Measurements from ENCODE around the gene RAB44. TPM values are rescaled to one million over a fixed set of nuclear protein-coding genes. Genes with fewer than 3 reads are reported as not detected.
"Not testable (repeated sequence)": the region's sequence is repeated elsewhere in the genome, so short reads cannot be mapped to it uniquely, and the experiment has no call there.

RAB44 gene
- total and polyA plus RNA-seq, 8 donors = 0.04 to 0.14 (median 0.09) TPM; not detected in 1

DNA sequence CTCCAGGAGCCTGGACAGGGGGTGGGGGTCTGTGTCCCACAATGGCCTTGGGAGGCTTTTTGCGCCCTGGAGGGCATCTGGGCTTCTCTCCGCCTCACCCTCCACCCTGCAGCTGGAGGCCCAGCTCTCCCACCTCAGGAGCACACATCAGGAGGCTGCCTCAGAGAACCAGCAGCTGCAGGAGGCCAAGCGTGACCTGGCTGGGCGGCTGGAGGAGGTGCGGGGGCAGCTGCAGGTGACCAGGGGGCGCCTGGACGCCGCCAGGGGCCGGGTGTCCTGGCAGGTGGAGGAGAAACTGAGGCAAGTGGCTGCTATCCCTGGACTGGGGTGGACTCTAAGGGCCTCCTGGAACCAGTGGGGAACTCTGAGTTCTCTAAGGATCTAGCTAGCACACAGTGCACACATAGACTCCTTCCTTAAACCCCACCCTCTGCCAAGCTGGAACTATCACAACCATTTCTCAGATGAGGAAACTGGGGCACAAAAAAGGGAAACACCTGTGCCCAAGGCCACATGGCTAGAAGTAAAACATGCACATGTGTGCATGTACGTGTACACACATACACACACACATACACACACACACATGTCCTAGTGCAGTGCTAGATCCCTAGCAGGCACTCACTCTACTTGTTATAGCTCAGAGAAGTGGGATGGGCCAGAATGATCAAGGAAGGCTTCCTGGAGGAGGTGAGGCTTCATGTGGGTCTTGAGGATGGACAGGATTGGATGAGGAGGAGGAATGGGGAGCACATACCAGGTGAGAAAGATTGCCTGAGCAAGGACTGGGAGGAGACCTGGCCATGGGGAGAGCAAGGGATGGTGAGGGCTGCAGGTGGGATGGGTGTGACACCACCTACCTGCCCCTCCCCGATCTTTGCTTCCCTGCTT is 22.9 kb downstream of the RAB44 start:
- 91 to 94% methylated on average over 11 of the region's 11 CpGs for WGBS, 2 donors
- no peak overlapping the region for H3K4me3 ChIP-seq
- no peaks in the 10 kb centered on the region for H3K27me3 ChIP-seq
- H3K36me3 ChIP-seq = no peaks in the 10 kb centered on the region
- no peaks in the 10 kb centered on the region for H3K4me1 ChIP-seq
- intact Hi-C loops (cut with DNase I) = loop anchor here in 2 of 3 donors (5.0 to 10.0 kb wide), 2 partner anchors 96 to 103 kb away; no protein-coding TSS in a partner anchor
- H3K27ac ChIP-seq = no peak overlapping the region
- ATAC-seq = no peak
- no peak for FAIRE-seq
- DNase-seq = no peak
- TF ChIP-seq, protein P1, sequence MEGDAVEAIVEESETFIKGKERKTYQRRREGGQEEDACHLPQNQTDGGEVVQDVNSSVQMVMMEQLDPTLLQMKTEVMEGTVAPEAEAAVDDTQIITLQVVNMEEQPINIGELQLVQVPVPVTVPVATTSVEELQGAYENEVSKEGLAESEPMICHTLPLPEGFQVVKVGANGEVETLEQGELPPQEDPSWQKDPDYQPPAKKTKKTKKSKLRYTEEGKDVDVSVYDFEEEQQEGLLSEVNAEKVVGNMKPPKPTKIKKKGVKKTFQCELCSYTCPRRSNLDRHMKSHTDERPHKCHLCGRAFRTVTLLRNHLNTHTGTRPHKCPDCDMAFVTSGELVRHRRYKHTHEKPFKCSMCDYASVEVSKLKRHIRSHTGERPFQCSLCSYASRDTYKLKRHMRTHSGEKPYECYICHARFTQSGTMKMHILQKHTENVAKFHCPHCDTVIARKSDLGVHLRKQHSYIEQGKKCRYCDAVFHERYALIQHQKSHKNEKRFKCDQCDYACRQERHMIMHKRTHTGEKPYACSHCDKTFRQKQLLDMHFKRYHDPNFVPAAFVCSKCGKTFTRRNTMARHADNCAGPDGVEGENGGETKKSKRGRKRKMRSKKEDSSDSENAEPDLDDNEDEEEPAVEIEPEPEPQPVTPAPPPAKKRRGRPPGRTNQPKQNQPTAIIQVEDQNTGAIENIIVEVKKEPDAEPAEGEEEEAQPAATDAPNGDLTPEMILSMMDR (IDR thresholded peaks at IDR 0.05) = no peak
- H3K9me3 ChIP-seq = no peaks in the 10 kb centered on the region

DNA sequence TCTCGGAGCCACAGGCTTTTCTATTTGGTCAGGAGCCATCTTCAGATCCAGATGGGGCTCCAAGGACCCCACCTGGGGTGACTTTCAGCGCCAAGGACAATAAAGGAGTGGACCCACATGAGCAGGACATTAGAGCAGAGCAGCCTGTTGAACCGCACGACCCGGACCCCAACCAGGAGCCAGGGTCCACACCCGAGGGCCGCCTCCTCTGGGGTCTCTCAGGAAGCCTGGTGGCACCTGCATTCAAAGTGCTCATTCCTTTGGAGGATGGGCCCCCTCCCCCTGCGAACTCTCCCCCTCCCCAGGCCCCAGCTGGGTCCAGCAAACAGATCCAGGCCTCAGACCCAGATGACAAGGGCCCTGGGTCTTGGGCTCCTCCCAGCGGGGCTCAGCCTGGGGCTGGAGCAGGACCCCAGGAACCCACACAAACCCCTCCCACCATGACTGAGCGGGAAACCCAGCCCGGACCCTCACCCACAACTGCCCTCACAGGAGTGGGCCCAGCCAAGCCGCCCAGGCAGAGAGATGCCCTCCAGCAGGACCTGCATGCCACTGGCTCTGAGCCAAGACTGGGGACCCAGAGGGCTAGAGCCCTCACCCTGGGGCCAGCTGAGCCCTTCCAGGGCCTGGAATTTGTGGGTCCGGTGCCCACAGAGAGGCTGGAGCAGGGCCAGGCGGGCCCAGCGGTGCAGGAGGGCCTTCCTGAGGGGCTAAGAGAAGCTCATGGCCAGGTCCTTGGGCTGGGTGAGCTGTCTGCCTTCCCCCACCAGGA is 23.9 kb downstream of the RAB44 start:
- Histone ChIP-seq H3K27me3 (no peaks in the 10 kb centered on the region), H3K4me3 (no peak overlapping the region), H3K27ac (no peak overlapping the region), H3K9me3 (no peaks in the 10 kb centered on the region), H3K4me1 (no peaks in the 10 kb centered on the region), H3K36me3 (no peaks in the 10 kb centered on the region)
- FAIRE-seq (no peak), ATAC-seq (no peak), DNase-seq (peak in 1 of 6 donors; percentile 52)
- intact Hi-C loops (cut with DNase I) = loop anchor here in 2 of 3 donors (5.0 to 10.0 kb wide), 2 partner anchors 97 to 104 kb away; no protein-coding TSS in a partner anchor
- WGBS, 2 donors = 81 to 89% methylated on average over 14 to 15 of the region's 15 CpGs
- TF ChIP-seq, protein P1 (IDR thresholded peaks at IDR 0.05) = no peak

DNA sequence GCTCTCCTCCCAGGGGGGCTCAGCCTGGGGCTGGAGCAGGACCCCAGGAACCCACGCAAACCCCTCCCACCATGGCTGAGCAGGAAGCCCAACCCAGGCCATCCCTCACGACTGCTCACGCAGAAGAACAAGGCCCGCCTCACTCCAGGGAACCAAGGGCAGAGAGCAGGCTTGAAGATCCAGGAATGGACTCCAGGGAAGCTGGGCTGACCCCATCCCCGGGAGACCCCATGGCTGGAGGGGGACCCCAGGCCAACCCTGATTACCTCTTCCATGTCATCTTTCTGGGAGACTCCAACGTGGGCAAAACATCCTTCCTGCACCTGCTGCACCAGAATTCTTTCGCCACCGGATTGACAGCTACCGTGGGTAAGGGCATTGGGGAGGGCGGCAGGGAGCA is 24.7 kb downstream of the RAB44 start:
- ATAC-seq = no peak
- no peak for FAIRE-seq
- no peak overlapping the region for H3K4me3 ChIP-seq
- H3K27me3 ChIP-seq = no peaks in the 10 kb centered on the region
- H3K27ac ChIP-seq = no peak overlapping the region
- DNase-seq = no peak
- H3K4me1 ChIP-seq = no peaks in the 10 kb centered on the region
- intact Hi-C loops (cut with DNase I) = loop anchor here in 2 of 3 donors (5.0 to 10.0 kb wide), 2 partner anchors 98 to 105 kb away; no protein-coding TSS in a partner anchor
- no peaks in the 10 kb centered on the region for H3K9me3 ChIP-seq
- TF ChIP-seq, protein P1 (IDR thresholded peaks at IDR 0.05) = no peak
- WGBS, 2 donors = 90 to 91% methylated on average over 10 of the region's 10 CpGs
- no peaks in the 10 kb centered on the region for H3K36me3 ChIP-seq

DNA sequence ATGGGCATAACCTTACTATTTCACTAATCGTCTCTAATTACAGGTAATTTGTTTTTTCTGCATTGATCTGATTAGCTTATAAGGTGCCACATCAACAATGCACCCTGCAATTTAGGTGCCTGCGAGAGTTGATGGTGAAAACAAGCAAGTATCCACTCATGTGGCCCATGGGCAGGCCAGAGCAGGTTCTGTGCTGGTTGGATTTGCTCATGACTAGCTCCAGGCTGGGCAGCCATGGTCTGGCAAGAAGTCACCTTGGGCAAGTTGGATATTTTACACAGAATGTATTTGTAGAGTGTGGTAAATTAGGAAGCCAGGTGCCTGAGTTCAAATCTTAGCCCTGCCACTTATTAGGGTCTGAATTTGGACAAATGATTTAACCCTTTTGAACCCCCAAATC is 25.3 kb downstream of the RAB44 start:
- H3K36me3 ChIP-seq = no peaks in the 10 kb centered on the region
- ATAC-seq (no peak), DNase-seq (no peak), FAIRE-seq (no peak)
- H3K9me3 ChIP-seq = no peaks in the 10 kb centered on the region
- 79 to 98% methylated on average over 2 of the region's 2 CpGs for WGBS, 2 donors
- no peaks in the 10 kb centered on the region for H3K27me3 ChIP-seq
- H3K27ac ChIP-seq = no peak overlapping the region
- no peak overlapping the region for H3K4me3 ChIP-seq
- H3K4me1 ChIP-seq = no peaks in the 10 kb centered on the region
- TF ChIP-seq, protein P1 (IDR thresholded peaks at IDR 0.05) = no peak
- intact Hi-C loops (cut with DNase I) = loop anchor here in 2 of 3 donors (5.0 to 10.0 kb wide), 2 partner anchors 98 to 106 kb away; no protein-coding TSS in a partner anchor

DNA sequence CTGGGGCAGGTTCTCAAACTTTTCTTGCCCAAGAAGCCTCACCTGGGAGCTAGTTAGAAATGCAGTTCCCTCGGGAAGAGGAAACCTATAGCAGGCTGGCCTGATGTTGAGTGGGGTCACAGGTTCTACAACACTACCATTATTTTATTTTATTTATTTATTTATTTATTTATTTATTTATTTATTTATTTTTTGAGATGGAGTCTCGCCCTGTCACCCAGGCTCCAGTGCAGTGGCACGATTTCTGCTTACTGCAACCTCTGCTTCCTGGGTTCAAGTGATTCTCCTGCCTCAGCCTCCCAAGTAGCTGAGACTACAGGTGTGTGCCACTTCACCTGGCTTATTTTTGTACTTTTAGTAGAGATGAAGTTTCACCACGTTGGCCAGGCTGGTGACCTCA is 26.4 kb downstream of the RAB44 start:
- 93 to 96% methylated on average over 4 of the region's 4 CpGs for WGBS, 2 donors
- not testable (repeated sequence) for ATAC-seq

More for the DNA sequence above, 26.4 kb downstream of the RAB44 start:
- not testable (repeated sequence) for DNase-seq, H3K4me3 ChIP-seq, H3K27ac ChIP-seq, H3K36me3 ChIP-seq, H3K4me1 ChIP-seq, H3K9me3 ChIP-seq, H3K27me3 ChIP-seq, FAIRE-seq
- intact Hi-C loops (cut with DNase I) = loop anchor here in 2 of 3 donors (5.0 to 10.0 kb wide), 2 partner anchors 99 to 107 kb away; no protein-coding TSS in a partner anchor

Measured in pancreas (tissue), 10 donors.